PC-9 (cell line): ENCODE results near the gene PLEKHF1. TPM values are rescaled to one million over a fixed set of nuclear protein-coding genes. Genes with fewer than 3 reads are reported as not detected.

ENCODE experiments used
- BruUV-seq: library from RNA; stranded (reverse); fragments of 400-500 nt; replicated peaks from 2 replicates; lab custom pipeline; 2021; lab: Mats Ljungman, UMichigan
- CTCF ChIA-PET: fragments of 300-600 bp; sonication (Branson Sonifier 250); formaldehyde crosslinking; loops from one replicate; lab custom pipeline; 2022; ENCODE audit warnings: antibody characterized with exemption; lab: Charles Lee
- POLR2A ChIA-PET: fragments of 300-600 bp; sonication (Branson Sonifier 250); formaldehyde crosslinking; loops from one replicate; lab custom pipeline; 2022; ENCODE audit warnings: antibody characterized with exemption; ENCODE audit not compliant: unreplicated experiment; lab: Charles Lee
- DNase-seq, 2 experiments: peaks; one replicate each; pipeline versions ENCODE4 v3.0.0 to v3.0.0-alpha.2; 2015 to 2022; ENCODE audit warnings: mixed read lengths in 1 of 2
- H2AFZ ChIP-seq: fragments of 200-600 bp; sonication (generic); 2 replicates; pipeline ENCODE4 v1.8.1; 2017; ENCODE audit warnings: antibody characterized with exemption
- H3F3A ChIP-seq: fragments of 200-600 bp; sonication (generic); 2 replicates; pipeline ENCODE4 v1.8.1; 2017; ENCODE audit warnings: antibody characterized with exemption, mild to moderate bottlenecking, low read depth; ENCODE audit not compliant: insufficient read depth
- H3K27ac ChIP-seq: fragments of 200-600 bp; sonication (generic); 2 replicates; pipeline ENCODE4 v1.6.1; 2016; ENCODE audit warnings: mixed run types
- H3K27me3 ChIP-seq: fragments of 200-600 bp; sonication (generic); 2 replicates; pipeline ENCODE4 v1.6.1; 2016; ENCODE audit warnings: low read depth, mixed run types; ENCODE audit not compliant: insufficient read depth
- H3K36me3 ChIP-seq: fragments of 200-600 bp; sonication (generic); 2 replicates; pipeline ENCODE4 v1.6.1; 2016; ENCODE audit warnings: low read depth, mixed run types
- H3K4me1 ChIP-seq: fragments of 200-600 bp; sonication (generic); replicated peaks from 2 replicates; pipeline ENCODE4 v1.6.1; 2016; ENCODE audit warnings: mixed run types; ENCODE audit not compliant: insufficient read depth
- H3K4me2 ChIP-seq: fragments of 200-600 bp; sonication (generic); 2 replicates; pipeline ENCODE4 v1.6.1; 2017; ENCODE audit warnings: mixed run types
- H3K4me3 ChIP-seq: fragments of 200-600 bp; sonication (generic); 2 replicates; pipeline ENCODE4 v1.6.1; 2016; ENCODE audit warnings: mixed run types
- H3K79me2 ChIP-seq: fragments of 200-600 bp; sonication (generic); 2 replicates; pipeline ENCODE4 v1.6.1; 2017; ENCODE audit warnings: low read depth, mixed run types
- H3K9me2 ChIP-seq: fragments of 200-600 bp; sonication (generic); 2 replicates; pipeline ENCODE4 v1.8.1; 2017; ENCODE audit warnings: mild to moderate bottlenecking; ENCODE audit not compliant: insufficient read depth
- H3K9me3 ChIP-seq: fragments of 200-600 bp; sonication (generic); 2 replicates; pipeline ENCODE4 v1.8.1; 2016; ENCODE audit warnings: low read depth; ENCODE audit not compliant: insufficient read depth
- H4K20me1 ChIP-seq: fragments of 200-600 bp; sonication (generic); 2 replicates; pipeline ENCODE4 v1.8.1; 2017; ENCODE audit not compliant: insufficient read depth
- EZH2 ChIP-seq: fragments of 200-600 bp; sonication (generic); IDR thresholded peaks from 2 replicates; pipeline ENCODE4 v1.8.0; 2017; ENCODE audit warnings: antibody characterized with exemption, low read depth
- intact Hi-C: fragments of 100-400 bp; cut with micrococcal nuclease; formaldehyde crosslinking; loops from one replicate; pipeline ENCODE4 v1.10.0; 2022; ENCODE audit not compliant: unreplicated experiment
- total RNA-seq: library from RNA; stranded (reverse); gene quantifications from 2 replicates; pipeline ENCODE4 v1.2.3, GENCODE V29; 2021
- TF ChIP-seq, protein P1 (sequence below): fragments of 200-600 bp; sonication (generic); conservative IDR thresholded peaks from 2 replicates; pipeline ENCODE4 v1.6.1; 2017; ENCODE audit warnings: mixed run types, antibody characterized with exemption, mild to moderate bottlenecking, moderate library complexity

Gene PLEKHF1
- total RNA-seq, 1 experiment from 2014 or later, result 16.0 TPM

DNA sequence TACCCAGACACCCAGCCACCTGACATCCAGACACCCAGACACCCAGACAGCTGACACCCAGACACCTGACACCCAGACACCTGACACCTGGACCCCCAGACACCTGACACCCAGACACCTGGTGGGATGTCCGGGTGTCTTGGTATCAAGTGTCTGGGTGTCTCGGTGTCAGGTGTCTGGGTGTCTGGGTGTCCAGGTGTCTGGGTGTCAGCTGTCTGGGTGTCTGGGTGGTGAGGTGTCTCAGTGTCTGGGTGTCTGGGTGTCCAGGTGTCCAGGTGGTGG is 31.2 kb downstream of the PLEKHF1 start:
- no peaks in the 10 kb centered on the region for H3K9me2 ChIP-seq
- no peaks in the 10 kb centered on the region for H3K4me1 ChIP-seq
- no peak for DNase-seq
- H3K27me3 ChIP-seq, result no peaks in the 10 kb centered on the region
- peaks cover 5% of the 10 kb centered on the region; the same call in 1 of the 2 replicates for H3F3A ChIP-seq
- no peaks in the 10 kb centered on the region for H3K79me2 ChIP-seq
- TF ChIP-seq, protein P1, sequence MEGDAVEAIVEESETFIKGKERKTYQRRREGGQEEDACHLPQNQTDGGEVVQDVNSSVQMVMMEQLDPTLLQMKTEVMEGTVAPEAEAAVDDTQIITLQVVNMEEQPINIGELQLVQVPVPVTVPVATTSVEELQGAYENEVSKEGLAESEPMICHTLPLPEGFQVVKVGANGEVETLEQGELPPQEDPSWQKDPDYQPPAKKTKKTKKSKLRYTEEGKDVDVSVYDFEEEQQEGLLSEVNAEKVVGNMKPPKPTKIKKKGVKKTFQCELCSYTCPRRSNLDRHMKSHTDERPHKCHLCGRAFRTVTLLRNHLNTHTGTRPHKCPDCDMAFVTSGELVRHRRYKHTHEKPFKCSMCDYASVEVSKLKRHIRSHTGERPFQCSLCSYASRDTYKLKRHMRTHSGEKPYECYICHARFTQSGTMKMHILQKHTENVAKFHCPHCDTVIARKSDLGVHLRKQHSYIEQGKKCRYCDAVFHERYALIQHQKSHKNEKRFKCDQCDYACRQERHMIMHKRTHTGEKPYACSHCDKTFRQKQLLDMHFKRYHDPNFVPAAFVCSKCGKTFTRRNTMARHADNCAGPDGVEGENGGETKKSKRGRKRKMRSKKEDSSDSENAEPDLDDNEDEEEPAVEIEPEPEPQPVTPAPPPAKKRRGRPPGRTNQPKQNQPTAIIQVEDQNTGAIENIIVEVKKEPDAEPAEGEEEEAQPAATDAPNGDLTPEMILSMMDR, result no peak
- no peak for TF ChIP-seq EZH2
- H4K20me1 ChIP-seq, result no peaks in the 10 kb centered on the region
- H2AFZ ChIP-seq, result no peak overlapping the region
- no peak overlapping the region for H3K27ac ChIP-seq
- BruUV-seq, result no TSS peak
- CTCF ChIA-PET, result no interaction called here
- H3K4me2 ChIP-seq, result no peak overlapping the region
- no peaks in the 10 kb centered on the region for H3K9me3 ChIP-seq
- no peaks in the 10 kb centered on the region for H3K36me3 ChIP-seq
- H3K4me3 ChIP-seq, result no peak overlapping the region
- intact Hi-C loops, result no loop called here
- POLR2A ChIA-PET, result no interaction called here

- H3K4me1 ChIP-seq, result no peaks in the 10 kb centered on the region
- no peaks in the 10 kb centered on the region for H3K9me3 ChIP-seq
- no peaks in the 10 kb centered on the region for H3K9me2 ChIP-seq
- peaks cover 5% of the 10 kb centered on the region; the same call in 1 of the 2 replicates for H3F3A ChIP-seq
- H2AFZ ChIP-seq, result no peak overlapping the region
- no peak for DNase-seq
- ChIA-PET CTCF (no interaction called here), POLR2A (no interaction called here)
- no peak overlapping the region for H3K27ac ChIP-seq
- H3K27me3 ChIP-seq, result no peaks in the 10 kb centered on the region
- no peaks in the 10 kb centered on the region for H4K20me1 ChIP-seq
- TF ChIP-seq EZH2, result no peak
- TF ChIP-seq, protein P1, result no peak
- intact Hi-C loops, result no loop called here
- no peak overlapping the region for H3K4me2 ChIP-seq
- BruUV-seq, result no TSS peak
- H3K79me2 ChIP-seq, result no peaks in the 10 kb centered on the region
- no peaks in the 10 kb centered on the region for H3K36me3 ChIP-seq
- H3K4me3 ChIP-seq, result no peak overlapping the region
Measured at GRCh38 chr19:29697523-29698261, 32.4 kb downstream of the PLEKHF1 start.

DNA sequence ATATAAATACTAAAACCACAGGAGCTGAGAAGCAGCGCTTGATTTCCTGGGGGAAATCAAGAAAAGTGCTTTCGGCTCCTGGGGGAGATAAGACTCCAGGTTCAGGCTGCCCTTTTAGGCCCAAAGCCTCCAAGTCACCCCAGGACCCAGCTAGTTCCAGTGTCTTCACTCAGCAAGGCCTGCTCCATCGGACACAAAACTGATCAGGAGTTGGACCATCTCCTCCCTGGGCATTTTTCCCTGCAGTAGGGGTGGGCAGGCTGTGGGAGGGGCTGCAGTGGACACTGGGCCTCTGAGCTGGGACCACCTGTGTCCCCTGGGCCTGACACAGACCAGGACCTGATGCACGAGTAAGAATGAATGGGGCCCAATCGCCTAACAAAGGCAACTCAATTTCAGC is 34.6 kb downstream of the PLEKHF1 start:
- ChIA-PET POLR2A (no interaction called here), CTCF (interaction anchor here (0.6 kb wide), 1 partner anchor 294 kb away, joined by 3 read pairs; no protein-coding TSS in a partner anchor)
- Histone ChIP-seq H3K27ac (no peak overlapping the region), H3F3A (peaks cover 5% of the 10 kb centered on the region; the same call in 1 of the 2 replicates), H3K4me3 (no peak overlapping the region), H4K20me1 (no peaks in the 10 kb centered on the region), H3K79me2 (no peaks in the 10 kb centered on the region), H3K9me2 (no peaks in the 10 kb centered on the region), H3K9me3 (no peaks in the 10 kb centered on the region), H3K4me1 (no peaks in the 10 kb centered on the region), H3K27me3 (no peaks in the 10 kb centered on the region), H2AFZ (no peak overlapping the region), H3K36me3 (no peaks in the 10 kb centered on the region), H3K4me2 (no peak overlapping the region)
- intact Hi-C loops, result no loop called here
- BruUV-seq, result no TSS peak
- TF ChIP-seq, protein P1, result no peak
- TF ChIP-seq EZH2, result no peak
- DNase-seq, result no peak
